LNCaP clone FGC (cell line): ENCODE measurements around the gene ARHGAP21.

Experiments
- DNase-seq: peaks from one replicate; pipeline ENCODE4 v3.0.0-alpha.2; 2011; ENCODE audit warnings: low read depth
- H3K4me3 ChIP-seq: 2 replicates; pipeline ENCODE4 v1.5.1; 2011; ENCODE audit warnings: mild to moderate bottlenecking, low read depth, low read length, control low read depth
- TF ChIP-seq, protein P1 (sequence below): IDR thresholded peaks from 2 replicates; pipeline ENCODE4 v1.5.1; 2012; ENCODE audit warnings: mild to moderate bottlenecking; ENCODE audit not compliant: control insufficient read depth, insufficient read depth; ENCODE audit errors: extremely low read depth

Gene ARHGAP21

DNA sequence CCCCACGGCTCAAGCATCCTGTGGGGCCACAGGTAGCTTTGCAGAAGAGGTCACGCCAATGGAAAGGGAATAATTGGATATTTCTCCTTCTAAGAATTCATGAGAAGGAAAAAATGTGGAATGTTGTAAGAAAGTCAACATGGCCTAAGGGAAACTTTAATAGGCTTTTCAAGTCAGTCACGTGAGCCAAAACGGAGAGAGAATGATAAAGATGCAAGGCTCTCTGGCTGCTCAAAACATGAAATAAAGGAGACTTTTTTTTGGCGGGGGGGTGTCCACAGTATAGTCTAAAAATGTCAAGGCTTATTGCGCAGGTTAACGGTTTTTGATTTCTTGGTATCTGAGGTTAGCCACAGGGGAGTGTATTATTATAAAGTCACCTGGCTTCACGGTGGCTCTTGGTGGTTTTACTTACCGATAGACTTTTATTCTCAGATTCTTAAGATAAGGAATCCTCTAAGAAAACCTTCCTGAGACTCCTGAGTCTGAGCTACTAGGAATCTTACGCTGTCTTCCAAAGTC lies 148.1 kb downstream of the ARHGAP21 start:
- no peak overlapping the region for H3K4me3 ChIP-seq
- TF ChIP-seq, protein P1, sequence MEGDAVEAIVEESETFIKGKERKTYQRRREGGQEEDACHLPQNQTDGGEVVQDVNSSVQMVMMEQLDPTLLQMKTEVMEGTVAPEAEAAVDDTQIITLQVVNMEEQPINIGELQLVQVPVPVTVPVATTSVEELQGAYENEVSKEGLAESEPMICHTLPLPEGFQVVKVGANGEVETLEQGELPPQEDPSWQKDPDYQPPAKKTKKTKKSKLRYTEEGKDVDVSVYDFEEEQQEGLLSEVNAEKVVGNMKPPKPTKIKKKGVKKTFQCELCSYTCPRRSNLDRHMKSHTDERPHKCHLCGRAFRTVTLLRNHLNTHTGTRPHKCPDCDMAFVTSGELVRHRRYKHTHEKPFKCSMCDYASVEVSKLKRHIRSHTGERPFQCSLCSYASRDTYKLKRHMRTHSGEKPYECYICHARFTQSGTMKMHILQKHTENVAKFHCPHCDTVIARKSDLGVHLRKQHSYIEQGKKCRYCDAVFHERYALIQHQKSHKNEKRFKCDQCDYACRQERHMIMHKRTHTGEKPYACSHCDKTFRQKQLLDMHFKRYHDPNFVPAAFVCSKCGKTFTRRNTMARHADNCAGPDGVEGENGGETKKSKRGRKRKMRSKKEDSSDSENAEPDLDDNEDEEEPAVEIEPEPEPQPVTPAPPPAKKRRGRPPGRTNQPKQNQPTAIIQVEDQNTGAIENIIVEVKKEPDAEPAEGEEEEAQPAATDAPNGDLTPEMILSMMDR: no peak
- no peak for DNase-seq

DNA sequence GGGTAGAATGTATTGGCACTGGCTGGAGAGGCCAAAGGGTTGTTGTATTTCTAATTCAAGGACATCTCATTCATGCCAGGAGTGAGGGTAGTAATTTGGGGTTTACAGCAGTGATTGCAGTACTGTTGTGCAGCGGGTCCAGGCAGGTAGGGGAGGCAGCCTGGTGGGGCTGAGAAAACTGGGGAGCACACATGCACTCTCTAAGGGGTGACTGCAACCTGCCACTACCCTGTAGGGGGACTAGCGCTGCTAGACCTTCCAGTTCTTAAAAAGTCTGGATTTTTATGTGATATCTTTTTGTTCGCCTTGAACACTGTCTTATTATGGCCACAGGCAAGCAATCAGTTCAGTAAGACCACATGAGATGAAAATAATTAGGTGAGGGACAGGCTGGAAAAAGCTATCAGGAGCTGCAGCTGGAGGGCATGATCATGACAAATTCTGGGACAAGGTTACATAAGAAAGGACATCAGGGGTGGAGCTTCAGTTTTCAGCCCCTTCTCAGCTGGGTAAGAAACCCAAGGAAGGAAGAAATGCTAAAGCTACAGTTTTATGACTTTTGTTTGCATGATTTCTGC lies 149.0 kb downstream of the ARHGAP21 start:
- H3K4me3 ChIP-seq: no peak overlapping the region
- TF ChIP-seq, protein P1: no peak
- DNase-seq: no peak

- no peak for DNase-seq
These were observed 149.5 kb downstream of the ARHGAP21 start for GRCh38 chr10:24574161-24574560.

DNA sequence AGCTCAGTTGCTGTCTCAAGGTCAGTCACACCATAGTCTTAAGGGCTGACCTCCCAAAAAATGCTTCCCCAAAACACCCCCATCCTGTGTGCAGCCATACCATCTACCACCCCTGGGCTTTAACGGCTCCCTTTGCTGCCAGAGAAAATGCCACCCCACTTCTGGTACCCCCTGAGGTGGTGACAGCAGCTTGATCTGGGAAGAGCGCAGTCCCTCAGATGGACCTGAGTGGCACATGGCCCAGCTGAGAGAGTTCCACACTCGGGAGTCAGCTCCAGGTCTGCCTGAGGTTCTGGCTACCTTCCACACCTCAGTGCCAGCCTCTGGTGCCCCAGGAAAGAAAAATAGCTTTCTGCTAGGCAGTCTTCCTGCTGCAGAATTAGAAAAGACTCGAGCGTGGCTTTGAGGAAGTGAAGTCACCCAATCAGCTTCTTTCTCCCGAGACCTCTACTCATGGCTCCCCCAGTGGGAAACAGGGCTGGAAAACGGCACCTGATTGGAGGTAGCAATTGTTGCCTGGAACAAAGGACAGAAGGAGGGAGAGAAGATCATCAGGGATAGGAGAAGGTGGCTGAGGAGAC lies 151.7 kb downstream of the ARHGAP21 start:
- TF ChIP-seq, protein P1: no peak

More at GRCh38 chr10:24574161-24574560, 149.5 kb downstream of the ARHGAP21 start:
- TF ChIP-seq, protein P1: no peak
- no peak overlapping the region for H3K4me3 ChIP-seq

DNA sequence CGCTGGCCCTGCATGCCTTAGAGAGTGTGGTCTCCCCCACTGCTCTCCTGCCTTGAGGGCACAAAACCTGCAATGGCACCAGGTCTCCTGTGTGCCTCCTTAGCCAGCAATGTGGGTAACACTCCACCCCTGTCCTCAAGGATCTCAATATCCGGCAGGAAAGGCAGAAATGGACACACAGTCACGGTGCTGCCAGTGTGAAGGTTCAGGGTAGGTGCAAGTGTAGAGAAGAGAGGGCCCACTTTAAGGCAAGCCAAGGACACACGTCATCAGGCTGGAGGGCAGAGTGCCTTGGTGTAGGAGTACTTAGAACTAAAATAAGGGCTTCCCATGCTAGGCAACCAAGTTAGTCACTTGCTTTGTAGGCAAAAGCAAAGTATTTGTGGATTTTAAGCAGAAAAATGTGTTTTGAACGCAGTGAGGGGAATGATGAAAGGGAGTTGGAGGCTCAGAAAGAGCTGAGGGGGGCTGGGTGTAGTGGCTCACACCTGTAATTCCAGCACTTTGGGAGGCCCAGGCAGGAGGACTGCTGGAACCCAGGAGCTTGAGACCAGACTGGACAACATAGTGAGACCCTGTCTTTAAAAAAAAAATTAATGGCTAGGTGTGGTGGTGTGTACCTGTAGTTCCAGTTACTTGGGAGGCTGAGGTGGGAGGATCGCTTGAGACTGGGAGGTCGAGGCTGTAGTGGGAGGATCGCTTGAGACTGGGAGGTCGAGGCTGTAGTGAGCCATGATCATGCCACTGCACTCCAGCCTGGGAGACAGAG lies 152.8 kb downstream of the ARHGAP21 start:
- DNase-seq: no peak
- TF ChIP-seq, protein P1: no peak
- no peak overlapping the region for H3K4me3 ChIP-seq

More for the DNA sequence above, 151.7 kb downstream of the ARHGAP21 start:
- H3K4me3 ChIP-seq: no peak overlapping the region
- no peak for DNase-seq

GRCh38 chr10:24569828-24570657 lies 153.6 kb downstream of the ARHGAP21 start:
- TF ChIP-seq, protein P1: no peak
- DNase-seq: no peak
- H3K4me3 ChIP-seq: no peak overlapping the region
